DMS79 treated with DMSO at 0.1 percent for 48 hours (cell line): Measurements from ENCODE around the gene GPR141.

Source experiments
- DNase-seq: peaks from one replicate; lab custom pipeline; 2025; lab: John Stamatoyannopoulos, UW

Gene GPR141

DNA sequence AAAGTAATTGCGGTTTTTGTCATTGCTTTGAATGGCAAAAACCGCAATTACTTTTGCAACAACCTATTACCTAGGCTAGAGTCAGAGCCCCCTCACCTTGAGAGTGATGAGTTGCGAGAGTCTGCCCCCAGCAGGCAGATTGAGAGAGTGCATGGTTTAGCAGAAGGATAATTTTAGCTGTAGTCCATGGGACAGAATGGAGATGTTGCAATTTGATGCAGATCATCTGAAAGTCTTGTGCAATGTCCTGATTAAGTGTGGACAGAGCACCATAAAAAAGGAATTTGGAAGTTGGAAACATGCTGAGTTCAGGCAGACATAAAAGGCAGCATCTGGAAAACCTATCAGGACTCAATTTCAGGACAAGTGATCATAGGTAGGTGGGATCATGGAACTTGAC is 48.7 kb downstream of the GPR141 start:
- no peak for DNase-seq

DNA sequence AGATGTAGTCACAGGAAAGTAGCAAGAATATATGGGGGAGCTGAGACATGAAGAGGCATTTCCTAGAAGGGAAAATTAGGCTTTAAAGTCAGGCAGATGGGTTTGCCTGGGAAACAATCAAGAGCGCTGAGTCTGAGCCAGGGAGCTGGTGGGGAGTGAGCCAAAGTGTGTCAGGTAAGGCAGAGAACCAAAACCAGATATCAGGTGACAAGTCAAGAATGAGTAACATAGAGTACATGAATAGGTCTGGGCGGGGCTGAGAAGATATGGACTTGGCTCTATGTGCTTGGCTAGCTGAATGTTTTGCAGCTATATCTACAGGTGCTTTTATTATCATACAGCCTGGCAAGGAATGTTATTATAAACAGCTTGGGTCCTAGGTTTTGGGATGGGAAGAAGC is 49.3 kb downstream of the GPR141 start:
- no peak for DNase-seq

GRCh38 chr7:37735196-37735595 is 51.6 kb downstream of the GPR141 start:
- no peak for DNase-seq

- DNase-seq, result no peak
Measured at GRCh38 chr7:37738321-37738720, 54.8 kb downstream of the GPR141 start.

- DNase-seq, result no peak
Measured at GRCh38 chr7:37740398-37740797, 56.8 kb downstream of the GPR141 start.

DNA sequence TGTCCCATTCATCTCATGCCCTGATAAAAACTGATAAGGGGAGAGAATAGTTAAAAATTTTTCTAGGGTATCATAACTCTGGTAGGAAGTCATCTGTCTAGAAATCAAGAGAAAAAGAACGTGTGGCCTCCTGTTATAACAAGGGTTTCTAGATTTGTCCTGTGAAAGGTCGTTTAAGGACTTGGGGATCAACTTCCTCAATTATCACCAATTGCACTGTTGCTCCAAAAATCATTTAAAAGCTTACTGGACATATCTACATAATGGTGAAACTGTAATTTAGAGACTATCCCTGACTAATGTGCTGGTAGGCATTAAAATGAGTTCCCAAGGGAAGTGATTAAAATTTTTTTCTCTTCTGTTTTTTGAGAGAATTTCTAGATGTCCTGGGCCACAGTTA is 58.2 kb downstream of the GPR141 start:
- DNase-seq, result no peak

DNA sequence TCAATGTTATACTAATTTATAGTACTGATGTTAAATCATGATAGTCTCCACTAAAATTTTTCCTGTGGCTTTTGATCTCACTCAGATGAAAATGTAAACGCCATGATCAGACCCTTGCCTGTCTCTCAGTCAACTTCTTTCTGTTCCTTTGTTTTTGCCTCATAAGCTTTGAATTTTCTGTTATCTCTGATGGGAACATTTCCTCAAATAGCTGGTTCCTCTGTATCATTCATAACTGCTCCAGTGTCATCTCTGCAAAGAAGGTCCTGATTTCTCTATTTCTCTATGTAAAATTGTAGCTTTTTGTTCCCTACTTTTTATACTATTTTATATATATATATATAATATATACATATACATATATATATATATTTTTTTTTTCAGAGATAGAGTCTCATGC is 67.5 kb downstream of the GPR141 start:
- no peak for DNase-seq

GRCh38 chr7:37753398-37754050 is 70.0 kb downstream of the GPR141 start:
- DNase-seq, result no peak

DNA sequence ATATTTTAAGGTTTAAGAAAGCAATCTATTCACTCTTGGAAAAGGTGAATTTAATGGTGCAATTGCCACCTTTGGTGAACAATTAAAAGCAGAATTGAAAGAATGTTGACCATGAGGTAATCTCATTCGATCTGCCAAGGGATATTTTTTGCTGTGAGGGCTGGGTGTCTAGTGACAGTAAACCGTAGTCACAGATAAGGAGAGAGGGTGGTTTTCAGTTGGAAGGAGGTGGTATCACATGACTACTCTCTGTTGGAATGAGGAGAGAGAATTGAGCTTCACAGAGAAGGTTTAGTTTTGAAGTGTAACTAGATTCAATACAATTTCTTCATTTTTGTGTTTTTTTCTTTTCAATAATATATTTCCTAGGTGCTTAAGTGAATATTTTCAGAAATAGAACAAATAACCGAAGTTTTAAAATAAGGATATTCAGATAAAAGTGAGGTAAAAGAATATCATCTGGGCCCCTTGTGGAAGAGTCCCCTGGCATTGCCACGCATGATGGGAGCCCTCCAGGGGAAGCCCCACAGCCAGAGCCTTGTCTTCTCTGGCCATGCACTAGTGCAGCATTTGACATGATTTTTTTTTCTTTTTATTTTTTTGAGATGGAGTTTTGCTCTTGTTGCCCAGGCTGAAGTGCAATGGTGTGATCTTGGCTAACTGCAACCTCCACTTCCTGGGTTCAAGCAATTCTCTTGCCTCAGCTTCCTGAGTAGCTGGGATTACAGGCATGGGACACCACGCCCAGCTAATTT is 73.4 kb downstream of the GPR141 start:
- DNase-seq, result no peak

- DNase-seq, result no peak
Measured at GRCh38 chr7:37757563-37757962, 74.0 kb downstream of the GPR141 start.

- no peak for DNase-seq
Measured at GRCh38 chr7:37758501-37759045, 75.0 kb downstream of the GPR141 start.

- DNase-seq, result no peak
Measured at GRCh38 chr7:37759526-37759925, 76.0 kb downstream of the GPR141 start.

DNA sequence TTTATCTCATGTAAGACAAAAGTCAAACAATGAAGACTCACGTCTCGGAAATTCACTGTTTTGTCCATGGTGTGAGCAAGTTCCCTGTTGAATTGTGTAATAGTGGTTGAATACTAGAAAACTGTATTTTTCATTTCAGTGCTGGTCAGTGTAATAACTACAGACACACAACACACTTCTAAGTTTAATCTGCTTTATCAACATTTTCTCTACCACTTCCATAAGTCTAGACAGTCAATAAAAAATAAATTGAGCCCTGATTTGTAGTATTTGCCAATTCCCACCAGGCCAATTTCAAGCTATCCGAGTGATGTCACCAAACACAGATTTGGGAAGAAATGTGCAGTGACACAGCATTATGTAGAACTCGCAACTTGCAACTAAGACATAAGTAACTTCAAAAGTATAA is 81.9 kb downstream of the GPR141 start:
- DNase-seq, result no peak

DNA sequence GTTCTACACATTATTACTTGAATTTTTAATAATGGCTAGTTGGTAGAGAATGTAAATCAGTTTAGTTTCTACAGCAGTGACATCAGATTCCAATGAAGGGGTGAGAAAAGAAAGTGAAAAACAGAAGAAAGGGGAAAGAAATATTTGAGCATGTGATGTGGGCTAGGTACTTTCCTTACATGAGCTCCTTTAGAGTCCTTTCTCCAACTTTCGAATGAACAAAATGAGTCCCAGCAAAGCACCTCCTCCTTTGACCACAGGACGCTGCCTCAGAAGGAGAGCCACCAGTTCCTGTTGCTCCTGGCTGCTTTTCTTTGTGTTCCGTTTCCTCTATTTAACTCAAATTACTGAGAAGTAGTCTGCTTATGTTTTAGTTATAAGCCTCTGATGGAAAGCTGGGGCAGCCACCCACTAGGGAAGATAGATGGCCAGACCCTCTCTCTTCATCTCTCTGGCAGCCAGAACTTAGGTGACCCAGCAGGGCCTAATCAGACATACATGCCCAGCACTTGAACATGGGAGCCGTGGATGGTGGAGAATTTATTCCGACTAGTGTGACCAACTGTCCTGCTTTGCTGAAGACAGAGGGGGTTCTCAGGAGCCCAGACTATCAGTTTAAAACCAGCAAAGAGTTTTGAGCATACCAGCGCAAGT is 82.4 kb downstream of the GPR141 start:
- no peak for DNase-seq

- no peak for DNase-seq
Measured at GRCh38 chr7:37768611-37769010, 85.0 kb downstream of the GPR141 start.

DNA sequence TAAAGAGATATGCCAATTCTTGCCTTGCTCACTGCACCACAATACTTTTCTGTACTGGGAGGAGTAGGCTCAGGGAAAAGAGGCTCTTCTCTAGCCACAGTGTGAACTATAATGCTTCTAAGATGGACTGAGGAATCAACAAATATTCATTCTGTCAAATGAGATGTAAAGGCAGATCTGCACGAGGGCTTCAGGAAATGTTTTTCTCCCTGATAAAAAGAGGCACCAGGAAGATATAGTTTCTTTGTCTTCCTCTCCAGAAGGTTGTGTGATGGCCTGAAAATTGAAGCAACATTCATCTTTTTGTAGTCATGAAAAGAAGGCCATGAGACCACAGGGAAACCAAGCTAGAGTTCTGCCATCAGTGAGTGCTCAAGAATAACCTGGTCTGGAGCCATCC is 85.7 kb downstream of the GPR141 start:
- DNase-seq, result no peak

- no peak for DNase-seq
Measured at GRCh38 chr7:37769726-37770125, 86.2 kb downstream of the GPR141 start.

GRCh38 chr7:37770838-37771237 is 87.3 kb downstream of the GPR141 start:
- DNase-seq, result no peak

- no peak for DNase-seq
Measured at GRCh38 chr7:37771342-37771741, 87.8 kb downstream of the GPR141 start.

GRCh38 chr7:37771801-37772200 is 88.2 kb downstream of the GPR141 start:
- DNase-seq, result no peak

- DNase-seq, result no peak
Measured at GRCh38 chr7:37775921-37776320, 92.4 kb downstream of the GPR141 start.

- no peak for DNase-seq
Measured at GRCh38 chr7:37781156-37781555, 97.6 kb downstream of the GPR141 start.

DNA sequence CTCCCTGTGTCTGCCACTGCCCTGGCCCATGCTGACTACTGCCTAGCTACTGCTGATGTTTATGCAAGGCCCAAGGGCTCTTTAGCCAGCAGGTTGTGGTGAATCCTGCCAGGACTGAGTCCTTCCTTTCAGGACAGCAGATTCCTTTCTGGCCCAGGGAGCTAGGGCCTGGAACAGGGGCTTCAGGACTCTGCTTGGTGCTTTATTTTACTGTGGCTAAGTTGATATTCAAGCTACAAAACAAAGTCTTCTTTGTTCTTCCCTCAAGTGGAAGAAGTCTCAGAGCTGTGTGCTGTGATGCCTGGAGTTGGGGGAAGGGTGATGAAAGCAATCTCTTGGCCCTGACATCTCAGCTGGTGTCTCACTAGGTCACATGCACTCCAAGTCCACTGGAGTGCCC is 98.6 kb downstream of the GPR141 start:
- no peak for DNase-seq
